GM19238 (cell line): ENCODE measurements around the gene CSNK1G2.

ENCODE experiments used
- DNase-seq: peaks from one replicate; pipeline ENCODE4 v3.0.0; 2011; ENCODE audit warnings: low spot score; ENCODE audit not compliant: insufficient read length

The CSNK1G2 gene

DNA sequence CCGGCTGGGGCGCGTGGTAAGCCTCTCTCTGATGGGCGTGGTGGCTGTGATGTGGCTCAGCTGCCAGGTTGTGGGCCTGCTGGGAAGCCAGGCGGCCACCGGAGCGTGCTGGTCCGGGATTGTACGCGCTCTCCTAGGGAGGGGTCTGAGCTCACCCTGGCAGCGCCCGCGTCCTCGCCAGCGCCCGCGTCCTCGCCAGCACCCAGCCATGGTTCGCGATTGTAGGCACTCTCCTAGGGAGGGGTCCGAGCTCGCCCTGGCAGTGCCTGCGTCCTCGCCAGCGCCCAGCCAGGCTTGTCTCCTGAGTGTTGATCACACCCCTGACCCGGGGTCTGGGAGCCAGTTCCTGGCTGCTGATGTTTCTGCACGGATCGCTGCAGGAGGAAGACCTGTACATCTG lies 22.0 kb upstream of the CSNK1G2 start:
- no peak for DNase-seq

DNA sequence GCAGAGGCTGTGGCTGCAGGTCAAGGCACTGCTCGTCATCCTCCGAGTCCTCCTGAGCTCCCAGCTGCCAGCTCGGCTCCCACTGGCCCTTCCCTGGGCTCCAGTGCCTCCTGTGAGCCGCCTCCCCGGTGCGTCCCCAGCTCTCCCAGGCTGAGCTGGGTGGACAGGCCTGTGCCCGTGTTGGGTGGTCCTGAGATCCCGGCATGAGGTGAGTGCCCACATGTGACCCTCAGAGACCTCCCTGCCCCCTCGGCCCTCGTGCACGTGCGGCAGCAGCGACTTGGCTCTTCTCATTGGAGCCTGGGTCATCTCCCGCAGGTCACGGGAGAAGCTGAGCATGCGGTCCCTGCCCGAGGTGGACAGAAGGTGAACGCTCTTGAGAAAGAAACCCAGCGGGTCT lies 20.3 kb upstream of the CSNK1G2 start:
- DNase-seq, result no peak

DNA sequence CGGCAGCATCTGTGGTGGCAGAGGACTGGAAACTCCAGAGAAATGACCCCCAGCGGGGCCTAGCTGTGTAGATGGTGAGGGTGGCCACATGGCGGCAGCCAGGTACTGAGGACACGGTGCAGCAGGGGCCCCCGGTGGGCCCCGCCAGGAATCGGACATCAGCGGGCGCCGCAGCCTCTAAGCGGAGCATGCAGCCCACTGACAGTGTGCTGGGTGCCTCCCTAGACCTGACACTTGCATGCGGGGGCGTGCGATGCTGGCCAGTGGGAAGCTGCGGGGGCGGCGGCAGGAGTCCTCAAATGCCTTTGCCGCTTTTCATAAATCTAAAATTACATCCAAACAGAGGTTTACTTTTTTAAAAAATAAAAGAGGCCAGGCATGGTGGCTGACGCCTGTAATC lies 19.6 kb upstream of the CSNK1G2 start:
- no peak for DNase-seq

DNA sequence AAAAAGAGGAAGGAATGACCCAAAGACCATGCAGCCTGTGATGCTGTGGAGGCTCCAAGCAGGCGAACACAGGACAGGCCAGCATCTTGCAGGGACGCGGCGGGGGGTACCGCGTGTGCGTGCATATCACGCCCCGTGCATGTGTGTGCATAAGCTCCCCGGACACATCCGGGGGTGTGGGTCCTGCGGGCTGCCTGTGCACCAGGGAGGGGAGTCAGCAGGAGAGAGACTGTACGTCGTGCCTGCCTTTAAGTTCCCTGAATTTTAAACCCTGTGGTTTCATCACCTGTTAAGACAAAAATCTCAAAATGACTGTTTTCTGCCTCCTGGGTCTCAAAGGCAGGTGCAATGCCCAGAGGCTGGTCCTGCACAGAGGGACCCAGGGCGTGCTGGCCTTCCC lies 19.1 kb upstream of the CSNK1G2 start:
- no peak for DNase-seq

DNA sequence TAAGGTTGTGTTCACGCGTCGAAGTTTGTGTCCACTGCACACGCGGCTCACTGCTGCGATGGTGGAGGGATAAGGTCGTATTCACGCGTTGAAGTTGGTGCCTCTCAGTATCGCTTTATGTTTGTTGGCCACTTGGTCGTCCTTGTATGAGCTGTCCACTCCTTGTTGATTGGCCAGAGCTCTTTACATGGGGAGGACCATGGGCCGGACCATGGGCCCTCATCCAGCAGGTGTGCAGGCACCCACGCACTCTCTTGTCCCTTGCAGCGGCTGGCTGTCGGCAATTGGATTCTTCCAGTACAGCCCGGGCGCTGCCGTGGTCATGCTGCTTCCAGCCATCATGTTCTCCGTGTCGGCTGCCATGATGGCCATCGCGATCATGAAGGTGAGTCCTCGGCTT lies 18.2 kb upstream of the CSNK1G2 start:
- no peak for DNase-seq

DNA sequence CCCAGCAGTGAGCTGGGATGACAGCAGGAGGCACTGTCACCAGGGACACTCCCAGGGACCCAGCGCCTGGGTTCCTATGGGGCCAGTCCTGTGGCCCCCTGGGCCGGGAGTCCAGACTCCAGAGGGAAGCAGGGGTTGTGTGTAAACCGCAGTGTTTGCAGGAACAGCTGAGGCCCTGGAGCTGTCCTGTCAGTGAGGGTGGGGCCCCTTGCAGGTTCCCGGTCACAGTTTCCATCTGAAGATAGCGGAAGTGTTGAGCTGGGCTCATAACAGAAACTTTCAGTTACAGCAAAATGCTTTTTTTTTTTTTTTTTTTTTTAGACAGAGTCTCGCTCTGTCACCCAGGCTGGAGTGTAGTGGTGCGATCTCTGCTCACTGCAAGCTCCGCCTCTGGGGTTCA lies 17.7 kb upstream of the CSNK1G2 start:
- DNase-seq, result no peak

DNA sequence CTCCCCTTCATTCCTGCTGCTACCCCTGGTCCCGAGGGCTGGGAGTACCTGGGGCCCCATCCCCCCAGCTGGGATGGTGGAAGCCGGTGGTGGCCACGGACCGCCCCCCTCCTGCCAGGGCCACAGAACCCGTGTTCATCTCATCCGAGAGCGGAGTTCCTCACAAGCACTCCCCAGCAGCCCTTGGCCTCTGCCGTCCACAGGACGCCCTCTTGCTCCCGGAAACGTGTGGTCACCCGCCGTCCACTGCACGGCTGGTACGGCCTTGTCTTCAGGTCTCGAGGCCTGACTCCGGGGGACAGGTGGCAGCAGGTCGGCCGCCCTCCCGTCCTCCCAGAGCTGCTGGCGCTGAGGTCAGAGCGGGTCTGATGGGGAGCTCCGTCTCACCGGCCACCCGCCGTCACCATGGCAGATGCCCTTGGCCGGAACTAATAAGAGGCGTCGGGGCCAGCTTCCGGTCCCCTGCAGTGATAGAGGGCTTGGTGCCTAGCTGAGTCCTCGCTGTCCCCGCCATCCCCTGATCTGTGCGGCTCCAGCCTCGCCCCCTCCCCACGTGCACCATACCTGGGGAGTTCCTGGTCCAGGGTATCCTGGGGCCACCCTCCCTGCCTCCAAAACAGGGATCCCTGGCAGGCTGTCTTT lies 16.5 kb upstream of the CSNK1G2 start:
- DNase-seq, result no peak

DNA sequence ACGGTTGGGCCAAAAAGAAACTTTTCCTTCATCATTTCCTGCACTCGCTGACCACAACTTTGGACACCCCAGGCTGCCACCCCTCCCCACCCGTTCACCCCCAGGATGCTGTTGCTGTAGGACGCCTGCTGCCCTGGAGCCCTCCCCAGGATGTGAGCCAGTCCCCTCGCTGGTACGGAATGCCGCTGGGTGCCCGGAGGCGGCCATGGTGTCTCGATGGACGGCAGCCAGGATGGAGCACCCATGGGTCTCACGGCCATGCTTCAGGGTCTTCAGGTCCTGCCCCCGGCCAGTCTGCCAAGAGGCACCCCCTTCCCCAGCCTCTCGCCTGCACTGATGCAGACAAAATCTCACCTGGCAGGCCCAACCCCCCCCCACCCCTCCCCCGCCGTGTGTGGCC lies 15.4 kb upstream of the CSNK1G2 start:
- no peak for DNase-seq

DNA sequence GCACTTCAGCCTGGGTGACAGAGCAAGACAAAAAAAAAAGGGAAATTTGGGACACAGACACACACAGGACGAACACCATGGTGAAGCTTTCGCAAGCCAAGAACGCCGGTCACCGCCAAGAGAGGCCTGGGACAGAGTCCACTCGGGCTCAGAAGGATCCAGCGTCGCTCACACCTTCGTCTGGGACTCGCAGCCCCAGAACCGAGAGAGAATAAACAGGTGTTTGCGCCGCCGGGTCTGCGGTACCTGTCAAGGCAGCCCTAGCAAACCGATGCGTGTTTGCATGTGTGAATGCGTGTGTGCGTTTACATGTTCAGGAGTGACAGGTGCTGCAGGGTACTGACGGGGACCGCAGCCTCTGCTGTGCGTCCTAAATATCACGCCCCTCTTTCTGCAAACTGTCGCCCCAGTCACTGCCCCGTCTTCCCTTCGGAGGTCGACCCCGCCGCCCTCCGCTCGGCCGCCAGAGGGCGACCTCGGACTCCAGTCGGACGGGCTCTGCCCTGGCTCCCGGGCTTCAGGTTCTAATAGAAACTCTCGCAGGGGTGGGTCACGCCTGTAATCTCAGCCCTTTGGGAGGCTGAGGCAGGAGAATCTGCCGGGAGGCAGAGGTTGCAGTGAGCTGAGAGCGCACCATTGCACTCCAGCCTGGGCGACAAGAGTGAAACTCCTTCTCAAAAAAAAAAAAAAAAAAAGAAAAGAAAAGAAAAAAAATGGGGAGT lies 11.8 kb upstream of the CSNK1G2 start:
- DNase-seq, result peak; percentile 89

DNA sequence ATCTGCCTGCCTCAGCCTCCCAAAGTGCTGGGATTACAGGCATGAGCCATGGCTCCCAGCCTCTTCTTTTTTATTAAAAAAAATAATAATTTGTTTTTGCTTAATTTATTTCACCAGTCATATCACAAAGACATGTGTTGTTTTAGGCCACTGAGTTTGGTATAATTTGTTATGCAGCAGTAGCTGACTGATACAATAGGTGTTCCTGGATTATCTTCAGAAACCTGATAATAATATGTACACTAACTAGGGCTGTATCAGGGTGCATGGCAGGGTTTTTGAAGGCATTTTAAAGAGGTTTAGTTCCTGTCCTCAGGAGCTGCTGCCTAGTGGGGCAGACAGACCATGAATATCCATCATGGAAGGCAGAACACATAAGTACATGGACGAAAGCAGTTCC lies 9.5 kb upstream of the CSNK1G2 start:
- no peak for DNase-seq

DNA sequence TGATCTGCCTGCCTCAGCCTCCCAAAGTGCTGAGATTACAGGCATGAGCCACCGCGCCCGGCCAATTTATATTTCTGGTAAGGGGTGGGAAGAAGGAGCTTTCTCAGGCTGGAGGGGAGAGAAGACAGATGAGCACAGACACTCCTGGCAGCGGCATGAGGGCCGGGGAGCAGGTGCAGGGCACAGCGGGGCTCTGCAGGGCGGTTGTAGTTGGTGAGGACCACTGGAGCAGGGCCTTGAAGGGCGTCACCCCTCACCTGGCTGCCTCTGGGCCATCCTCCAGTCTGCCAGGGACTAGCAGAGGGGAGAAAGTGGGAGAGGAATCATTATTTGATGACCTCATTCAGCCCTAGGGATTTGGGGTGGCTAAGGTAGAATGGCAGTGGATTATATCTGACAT lies 8.6 kb upstream of the CSNK1G2 start:
- DNase-seq, result no peak

DNA sequence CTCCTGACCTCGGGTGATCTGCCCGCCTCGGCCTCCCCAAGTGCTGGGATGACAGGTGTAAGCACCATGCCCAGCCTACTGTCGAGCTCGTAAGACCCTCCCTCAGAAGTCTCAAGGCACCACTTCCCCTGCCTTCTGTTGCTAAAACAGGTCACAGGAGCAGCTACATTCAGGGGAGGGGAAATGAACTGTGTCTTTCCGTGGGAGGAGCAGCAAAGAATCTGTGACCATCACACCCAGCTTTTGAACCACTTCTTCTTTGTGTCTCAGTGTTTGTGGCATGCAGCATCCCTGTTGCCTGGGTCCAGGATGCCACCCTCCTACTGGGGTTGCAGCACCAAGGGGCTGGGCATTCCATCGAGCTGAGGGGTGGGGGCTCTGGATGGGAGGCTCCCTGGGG lies 7.7 kb upstream of the CSNK1G2 start:
- no peak for DNase-seq

DNA sequence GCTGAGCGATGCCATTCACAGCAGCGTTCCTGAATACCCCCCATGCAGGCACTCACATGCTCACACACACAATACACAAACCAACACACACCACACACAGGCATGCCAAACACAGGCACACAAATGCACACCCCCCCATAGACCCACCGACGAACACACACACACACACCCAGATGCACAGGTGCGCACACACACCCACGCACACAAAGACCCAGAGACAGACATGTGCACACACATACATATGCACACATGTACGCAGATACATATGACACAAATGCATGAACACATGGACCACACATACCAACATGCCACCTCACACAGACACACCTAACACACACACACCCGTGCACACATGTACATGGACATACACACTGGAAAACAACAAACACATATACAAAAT lies 7.0 kb upstream of the CSNK1G2 start:
- DNase-seq, result no peak

DNA sequence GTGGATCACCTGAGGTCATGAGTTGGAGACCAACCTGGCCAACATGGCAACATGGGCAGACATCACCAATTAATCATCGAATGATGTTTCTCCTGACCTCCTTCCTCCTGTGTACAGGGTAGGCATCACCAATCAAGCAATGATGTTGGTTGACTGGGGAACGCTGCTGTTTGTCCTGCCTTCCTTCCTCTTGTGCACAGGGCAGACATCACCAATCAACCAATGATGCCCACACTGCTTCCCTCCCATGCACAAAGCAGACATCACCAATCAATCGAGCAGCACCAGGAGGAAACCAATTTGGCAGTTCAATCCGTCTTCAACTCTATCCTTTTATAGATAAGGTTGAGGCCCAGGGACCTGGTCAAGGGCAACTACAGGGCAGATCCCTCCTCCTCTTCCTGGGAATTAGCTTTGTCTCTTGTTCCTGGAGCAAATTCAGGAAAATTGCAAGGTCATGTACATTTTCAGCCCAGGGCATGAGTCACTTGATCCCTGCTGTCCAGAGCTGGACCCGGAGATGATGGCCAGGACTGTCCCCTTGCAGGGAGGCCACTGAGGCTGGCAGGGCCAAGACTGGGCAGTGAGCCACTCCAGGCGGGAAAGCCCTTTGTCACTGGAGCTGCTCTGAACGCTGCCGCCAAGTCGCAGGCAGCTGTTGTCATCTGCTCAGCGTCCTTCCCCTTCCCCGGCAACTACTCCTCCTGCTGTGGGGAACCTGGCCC lies 5.3 kb upstream of the CSNK1G2 start:
- DNase-seq, result no peak

DNA sequence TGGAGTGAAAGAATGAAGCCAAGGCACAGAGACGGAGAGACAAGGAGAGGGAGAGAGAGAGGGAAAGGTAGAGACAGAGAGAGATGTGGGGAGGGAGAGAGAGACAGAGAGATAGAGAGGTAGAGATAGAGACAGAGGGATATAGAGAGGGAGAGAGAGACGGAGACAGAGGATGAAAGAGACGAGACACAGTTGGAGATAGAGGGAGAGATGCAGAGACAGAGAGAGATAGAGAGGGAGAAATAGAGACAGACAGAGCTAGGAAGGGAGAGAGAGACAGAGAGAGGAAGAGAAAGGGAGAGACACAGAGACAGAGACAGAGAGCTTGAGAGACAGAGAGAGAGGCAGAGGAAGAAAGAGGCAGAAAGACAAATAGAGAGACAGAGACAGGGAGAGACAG lies 4.5 kb upstream of the CSNK1G2 start:
- no peak for DNase-seq

DNA sequence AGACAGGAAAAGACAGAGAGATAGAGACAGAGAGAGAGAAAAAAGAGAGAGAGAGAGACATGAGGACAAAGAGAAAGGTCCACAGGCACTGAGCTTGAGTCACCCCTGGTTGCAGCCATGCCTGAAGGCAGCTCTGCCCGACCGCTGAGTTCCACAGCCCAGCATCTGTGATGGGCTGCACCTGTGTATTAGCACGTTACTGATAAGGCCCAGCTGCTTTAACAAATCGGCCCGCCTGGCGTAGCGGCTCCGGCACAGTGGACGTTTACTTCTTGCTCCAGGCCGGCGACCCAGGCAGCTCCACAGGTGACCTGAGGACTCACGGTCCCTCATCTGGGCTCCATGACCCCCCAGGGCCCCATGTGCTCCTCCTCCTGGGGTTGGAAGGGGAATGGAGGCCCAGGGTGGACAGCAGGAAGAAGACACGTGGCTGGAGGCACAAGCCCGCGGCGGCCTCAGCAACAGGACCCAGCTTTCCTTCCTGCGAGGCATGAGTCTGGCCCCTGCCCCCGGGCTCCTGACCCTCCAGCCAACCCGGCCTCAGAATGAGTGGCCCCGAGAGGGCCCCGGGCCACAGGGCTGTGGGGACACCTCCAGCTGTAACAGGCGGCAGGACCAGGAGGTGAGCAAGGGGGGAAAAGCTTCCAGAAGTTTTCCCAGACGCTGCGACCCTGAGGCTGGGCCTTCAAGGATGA lies 3.9 kb upstream of the CSNK1G2 start:
- no peak for DNase-seq

DNA sequence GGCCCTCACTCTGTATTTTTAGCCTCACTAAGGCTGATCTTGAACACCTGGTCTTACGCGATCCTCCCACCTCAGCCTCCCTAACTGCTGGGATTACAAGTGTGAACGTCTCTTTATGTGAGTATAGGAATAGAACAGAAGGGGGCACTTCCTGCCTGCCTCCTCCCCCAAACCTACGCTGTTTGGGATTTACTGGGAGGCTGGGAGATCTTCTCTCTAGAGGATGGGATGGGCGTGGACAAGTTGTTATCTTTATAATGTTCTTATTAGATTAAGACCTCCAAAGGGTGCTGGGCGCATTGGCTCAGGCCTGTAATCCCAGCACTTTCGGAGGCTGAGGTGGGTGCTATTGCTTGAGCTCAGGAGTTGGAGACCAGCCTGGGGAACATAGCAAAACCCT lies 2.9 kb upstream of the CSNK1G2 start:
- no peak for DNase-seq

DNA sequence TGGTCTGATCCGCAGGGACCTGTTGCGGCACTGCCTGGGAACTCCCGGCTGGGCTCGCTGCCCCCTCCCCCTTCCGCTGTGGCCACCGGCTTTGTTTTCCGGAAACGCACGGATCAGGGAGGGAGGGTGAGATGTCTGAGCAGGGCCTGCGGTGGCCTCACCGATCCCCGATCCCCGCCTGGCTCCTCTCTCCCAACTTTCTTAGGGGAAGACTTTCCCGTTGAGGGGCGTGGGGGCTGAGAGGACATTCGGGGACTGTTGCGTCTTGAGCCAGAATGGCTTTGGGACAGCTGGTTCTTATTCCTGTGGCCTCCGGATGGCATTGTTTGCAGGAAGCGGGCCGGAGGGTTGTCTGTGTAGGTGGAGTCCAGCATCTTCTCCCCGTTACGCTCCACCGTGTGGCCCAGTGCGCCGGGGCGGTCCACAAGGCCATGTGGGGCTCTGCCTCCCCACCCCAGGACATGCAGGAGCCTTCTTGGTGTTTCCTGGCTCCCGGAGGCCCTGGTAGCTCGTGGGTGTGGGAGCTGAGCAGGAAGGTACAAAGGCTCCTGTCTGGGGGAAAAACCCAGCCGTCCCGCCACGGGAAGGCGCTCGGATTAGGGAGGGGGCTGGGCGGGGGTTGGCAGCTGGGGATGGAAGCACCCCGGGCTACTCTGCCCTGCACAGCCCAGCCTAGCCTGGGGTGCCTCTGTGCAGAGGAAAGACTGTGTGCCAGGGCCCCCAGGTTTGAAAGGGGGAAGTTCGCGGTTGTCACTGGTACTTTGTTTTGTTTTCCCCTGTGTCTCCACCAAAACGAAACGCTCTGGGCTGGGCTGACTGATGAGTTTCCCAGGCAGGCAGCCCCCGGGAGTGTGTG lies 1.3 kb downstream of the CSNK1G2 start:
- DNase-seq, result peak; percentile 83

DNA sequence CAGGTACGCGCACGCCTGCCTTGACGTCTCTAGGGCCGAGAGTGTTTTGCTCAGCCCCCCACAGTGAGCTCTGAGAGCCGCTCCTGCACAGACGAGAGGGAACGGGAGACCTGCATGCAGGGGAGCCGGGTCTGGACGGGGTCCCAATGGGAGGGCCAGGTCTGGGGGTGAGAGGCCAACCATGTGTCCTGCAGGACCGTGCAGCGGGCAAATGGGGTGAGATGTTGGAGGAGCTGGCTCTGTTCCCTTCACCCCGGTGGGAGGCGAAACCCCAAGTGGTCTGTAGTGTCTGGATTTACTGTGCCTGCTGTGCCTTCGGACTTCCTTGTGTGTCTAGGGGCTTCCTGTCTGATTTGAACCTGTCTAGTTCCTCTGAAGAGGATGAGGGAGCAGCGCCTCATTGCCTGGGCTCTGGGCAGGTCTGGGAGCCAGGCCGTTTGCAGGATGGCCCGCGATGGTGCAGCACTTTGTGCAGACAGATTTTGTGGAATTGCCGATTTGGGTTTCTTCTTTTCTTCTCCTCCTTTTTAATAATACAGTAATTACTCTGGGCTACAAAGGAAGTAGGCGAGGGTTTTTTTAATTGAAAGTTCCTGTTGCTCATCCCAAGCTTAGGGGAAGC lies 2.1 kb downstream of the CSNK1G2 start:
- DNase-seq, result peak; percentile 43

DNA sequence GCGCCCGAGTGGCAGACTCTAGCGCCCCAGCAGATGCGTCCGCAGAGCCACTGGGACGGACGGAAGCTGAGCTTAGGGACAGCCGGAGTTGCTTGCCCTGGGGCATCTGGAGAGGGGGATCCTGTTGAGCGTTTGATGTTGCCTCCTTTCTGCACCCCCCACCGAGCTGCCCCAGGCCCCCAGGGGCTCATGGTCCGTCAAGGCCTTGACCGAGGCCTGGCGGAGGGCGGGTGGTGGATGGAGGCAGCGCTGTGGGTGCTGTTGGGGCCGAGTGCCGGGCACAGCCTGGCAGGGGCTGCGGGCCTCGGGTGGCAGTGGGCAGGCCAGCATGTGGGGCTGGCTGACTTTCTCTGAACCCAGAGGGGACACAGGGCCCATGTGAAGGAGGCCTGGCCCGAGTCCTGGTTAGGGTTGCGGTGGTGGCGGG lies 2.7 kb downstream of the CSNK1G2 start:
- DNase-seq, result no peak
